K562 (cell line): ENCODE results near the gene NDOR1. TPM values are rescaled to one million over a fixed set of nuclear protein-coding genes. Genes with fewer than 3 reads are reported as not detected.

Experiments used
- ARID3A ChIP-seq: IDR thresholded peaks from 2 replicates; pipeline ENCODE4 v1.6.1; 2012; ENCODE audit warnings: low read depth, low read length, improper control_type of control experiment, borderline replicate concordance
- CREB5 ChIP-seq: fragments of 250-450 bp; sonication (Bioruptor Pico); IDR thresholded peaks from 2 replicates; pipeline ENCODE4 v1.5.0; 2020; ENCODE audit warnings: mild to moderate bottlenecking
- EHMT2 ChIP-seq: fragments of 450-650 bp; IDR thresholded peaks from 2 replicates; pipeline ENCODE4 v1.6.1; 2018; ENCODE audit warnings: antibody characterized with exemption
- ETV1 ChIP-seq: fragments of 450-650 bp; conservative IDR thresholded peaks from 2 replicates; pipeline ENCODE4 v1.6.1; 2016; ENCODE audit warnings: missing genetic modification characterization, control low read depth, low read depth, missing compliant biosample characterization
- GMEB1 ChIP-seq: fragments of 250-450 bp; sonication (Bioruptor Pico); IDR thresholded peaks from 2 replicates; pipeline ENCODE4 v1.4.0; 2020; ENCODE audit warnings: mild to moderate bottlenecking
- HEY1 ChIP-seq: fragments of 250-450 bp; sonication (Bioruptor Pico); IDR thresholded peaks from 2 replicates; pipeline ENCODE4 v1.5.0; 2020; ENCODE audit warnings: mild to moderate bottlenecking, moderate library complexity, borderline replicate concordance
- MED1 ChIP-seq: sonication (generic); formaldehyde crosslinking; IDR thresholded peaks from 2 replicates; pipeline ENCODE4 v1.8.1; 2023; ENCODE audit warnings: missing genetic modification reagents, borderline replicate concordance
- RBM34 ChIP-seq: fragments of 200-400 bp; formaldehyde crosslinking; IDR thresholded peaks from 2 replicates; pipeline ENCODE4 v1.6.1; 2018; ENCODE audit warnings: low read length, borderline replicate concordance; ENCODE audit not compliant: insufficient read depth
- RFX7 ChIP-seq: fragments of 250-450 bp; sonication (Bioruptor Pico); IDR thresholded peaks from 2 replicates; pipeline ENCODE4 v1.5.1; 2021; ENCODE audit warnings: mild to moderate bottlenecking
- SIN3A ChIP-seq, 2 experiments: fragments of 150-350 bp in 1 of 2; IDR thresholded peaks; 2 replicates each; pipeline ENCODE4 v1.6.1; 2011 to 2016; ENCODE audit warnings: borderline replicate concordance in 2 of 2, low read depth in 2 of 2, low read length in 2 of 2, mild to moderate bottlenecking in 2 of 2, moderate library complexity in 2 of 2; ENCODE audit not compliant: control insufficient read depth in 1 of 2
- SMARCB1 ChIP-seq: IDR thresholded peaks from 2 replicates; pipeline ENCODE4 v1.6.1; 2011; ENCODE audit warnings: improper control_type of control experiment, low read depth; ENCODE audit not compliant: insufficient read length
- TCF7 ChIP-seq: sonication (generic); IDR thresholded peaks from 2 replicates; pipeline ENCODE4 v1.6.1; 2016; ENCODE audit warnings: antibody characterized with exemption, borderline replicate concordance
- TRIM24 ChIP-seq, 2 experiments: fragments of 450-650 bp; IDR thresholded peaks; 2 replicates each; pipeline ENCODE4 v1.6.1; 2016
- ZNF354B ChIP-seq: fragments of 250-450 bp; sonication (Bioruptor Pico); IDR thresholded peaks from 2 replicates; pipeline ENCODE4 v1.4.0; 2020
- ZNF507 ChIP-seq: conservative IDR thresholded peaks from 2 replicates; pipeline ENCODE4 v1.6.1; 2017; ENCODE audit warnings: missing genetic modification characterization, missing compliant biosample characterization
- ZNF512 ChIP-seq: IDR thresholded peaks from 2 replicates; pipeline ENCODE4 v1.6.1; 2016; ENCODE audit warnings: missing genetic modification characterization, missing compliant biosample characterization
- polyA plus RNA-seq, 8 experiments: library from polyadenylated mRNA; depleted of rRNA in 4 of 8; stranded (reverse) in 5 of 8; unstranded in 3 of 8; fragments of >200 nt; fragmentation: Nextera tagmentation in 2 of 8; fragmentation: Illumina TruSeq in 1 of 8; extraction: Ambion mirVana in 2 of 8; extraction: Trizol in 1 of 8; gene quantifications; 2 replicates each; pipeline versions ENCODE4 v1.2.1 to v1.2.3, GENCODE V29; 2011 to 2014; ENCODE audit warnings: inconsistent platforms in 1 of 8, missing spikeins in 1 of 8
- total RNA-seq, 7 experiments: library from RNA; depleted of rRNA in 6 of 7; stranded (reverse); fragments of >200 nt in 6 of 7; fragmentation: Illumina TruSeq in 2 of 7; extraction: Trizol in 2 of 7; gene quantifications; 2 replicates each; pipeline versions ENCODE4 v1.2.1 to v1.2.3, GENCODE V29; 2011 to 2021; ENCODE audit warnings: low replicate concordance in 1 of 7
- TF ChIP-seq, protein P1 (sequence below), 3 experiments: IDR thresholded peaks in 2 of 3; conservative IDR thresholded peaks in 1 of 3; 2 replicates each; pipeline ENCODE4 v1.5.1; 2011 to 2012; ENCODE audit warnings: low read length in 3 of 3, mild to moderate bottlenecking in 3 of 3, control low read depth in 2 of 3, improper control_type of control experiment in 1 of 3, inconsistent platforms in 1 of 3, low read depth in 1 of 3, mixed read lengths in 1 of 3, moderate library complexity in 1 of 3; ENCODE audit not compliant: insufficient read depth in 2 of 3

The NDOR1 gene
- total and polyA plus RNA-seq, 9 of the 15 experiments (the other 6 are each of a cell fraction or from before 2014, with no cell fraction given) = 0.06 to 36.9 (median 6.9) TPM

DNA sequence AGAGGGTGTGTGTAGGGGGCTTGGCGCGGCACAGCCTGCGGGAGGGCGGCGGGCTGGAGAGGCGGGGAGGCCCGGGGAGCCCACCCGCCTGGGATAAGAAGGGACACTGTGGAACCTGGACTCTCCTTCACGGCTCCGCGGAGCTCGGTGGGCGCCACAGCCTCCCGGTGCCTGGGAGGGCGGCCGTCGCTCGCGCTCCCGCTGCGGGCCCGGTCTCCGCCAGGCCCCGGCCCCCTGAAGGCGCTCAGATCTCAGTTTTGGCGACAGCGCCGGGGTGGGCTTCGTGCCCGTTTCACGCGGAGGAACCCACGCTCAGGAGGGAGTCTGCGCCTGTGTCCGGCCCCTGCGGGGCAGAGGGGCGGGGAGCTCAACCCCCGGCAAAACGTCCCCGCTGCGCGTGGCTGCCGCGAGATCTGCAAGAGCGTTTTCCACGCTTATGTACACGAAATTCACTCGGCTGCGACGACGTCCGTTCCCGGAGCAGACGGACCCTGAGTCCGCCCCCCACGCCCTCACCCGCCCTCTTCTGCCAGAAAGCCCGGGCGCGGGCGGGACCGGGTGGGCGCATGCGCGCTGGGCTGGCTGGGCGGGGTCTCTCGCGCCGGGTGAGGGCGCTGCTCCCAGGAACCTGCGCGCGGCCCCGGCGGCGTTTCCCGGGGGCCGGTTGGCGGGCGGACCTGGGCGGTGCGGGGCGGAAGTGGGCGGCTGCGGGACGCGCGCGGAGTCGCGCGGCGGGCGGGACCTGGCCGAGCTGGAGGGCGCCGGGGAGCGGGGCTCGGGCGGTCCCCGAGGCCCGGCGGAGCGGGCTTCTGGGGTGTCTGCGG is 49.3 kb downstream of the NDOR1 start, which contains the start of gene NELFB (continued):
- TF ChIP-seq CREB5 (no peak), EHMT2 (no peak), HEY1 (CRISPR knock-in tag) (no peak), ZNF354B (no peak), SMARCB1 (no peak), SIN3A (IDR thresholded peaks at IDR 0.05; ENCODE audit: borderline replicate concordance in 2 of 2, control insufficient read depth in 1 of 2, low read depth in 2 of 2, low read length in 2 of 2) (peak; percentile 81; a peak in 2 of 4 replicates), RFX7 (CRISPR knock-in tag) (no peak), RBM34 (no peak), ZNF512 (tag) (no peak), TRIM24 (IDR thresholded peaks at IDR 0.05) (peak in 1 of 2 experiments; percentile 67; a peak in 1 of 4 replicates), TCF7 (0 out of 2 replicates have a peak, but pooled peaks have one; percentile 48), ETV1 (tag) (no peak), ARID3A (no peak), ZNF507 (no peak), GMEB1 (CRISPR knock-in tag) (peak; percentile 76), MED1 (no peak)
- TF ChIP-seq, protein P1, sequence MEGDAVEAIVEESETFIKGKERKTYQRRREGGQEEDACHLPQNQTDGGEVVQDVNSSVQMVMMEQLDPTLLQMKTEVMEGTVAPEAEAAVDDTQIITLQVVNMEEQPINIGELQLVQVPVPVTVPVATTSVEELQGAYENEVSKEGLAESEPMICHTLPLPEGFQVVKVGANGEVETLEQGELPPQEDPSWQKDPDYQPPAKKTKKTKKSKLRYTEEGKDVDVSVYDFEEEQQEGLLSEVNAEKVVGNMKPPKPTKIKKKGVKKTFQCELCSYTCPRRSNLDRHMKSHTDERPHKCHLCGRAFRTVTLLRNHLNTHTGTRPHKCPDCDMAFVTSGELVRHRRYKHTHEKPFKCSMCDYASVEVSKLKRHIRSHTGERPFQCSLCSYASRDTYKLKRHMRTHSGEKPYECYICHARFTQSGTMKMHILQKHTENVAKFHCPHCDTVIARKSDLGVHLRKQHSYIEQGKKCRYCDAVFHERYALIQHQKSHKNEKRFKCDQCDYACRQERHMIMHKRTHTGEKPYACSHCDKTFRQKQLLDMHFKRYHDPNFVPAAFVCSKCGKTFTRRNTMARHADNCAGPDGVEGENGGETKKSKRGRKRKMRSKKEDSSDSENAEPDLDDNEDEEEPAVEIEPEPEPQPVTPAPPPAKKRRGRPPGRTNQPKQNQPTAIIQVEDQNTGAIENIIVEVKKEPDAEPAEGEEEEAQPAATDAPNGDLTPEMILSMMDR (IDR thresholded peaks at IDR 0.05 in 2 of 3, conservative IDR thresholded peaks at IDR 0.05 in 1 of 3; ENCODE audit: insufficient read depth in 2 of 3, low read depth in 1 of 3, low read length in 3 of 3) = 0 out of 6 replicates have a peak, but pooled peaks of 1 of the 3 experiments have one; percentile 7
